Right lobe of liver (tissue), 6 donors: ENCODE measurements around the gene RNPEPL1. TPM values are rescaled to one million over a fixed set of nuclear protein-coding genes. Genes with fewer than 3 reads are reported as not detected.
A peak's percentile ranks its signal among the peaks of the same experiment; 100 is the strongest.

Source experiments
- ATAC-seq, 4 donors: fragments of 200-7000 bp; cut with Tn5 transposase; one replicate each; pipeline ENCODE4 v1.9.1; 2020; ENCODE audit warnings: mild to moderate bottlenecking in 4 of 4, moderate library complexity in 4 of 4
- DNase-seq, 3 donors: peaks; one replicate each; pipeline ENCODE4 v3.0.0-alpha.2; 2020
- H3K27ac ChIP-seq, 3 donors: fragments of 200-600 bp; one replicate each; pipeline ENCODE4 v1.8.0; 2022
- H3K27me3 ChIP-seq, 2 donors: fragments of 200-600 bp; one replicate each; pipeline ENCODE4 v1.8.0; 2022
- H3K36me3 ChIP-seq, 4 donors: fragments of 200-600 bp; sonication (generic) in 1 of 4; one replicate each; pipeline versions ENCODE4 v1.5.1 to v1.8.0; 2017 to 2022; ENCODE audit warnings: control low read depth in 1 of 4
- H3K4me1 ChIP-seq, 4 donors: fragments of 200-600 bp; sonication (generic) in 1 of 4; one replicate each; pipeline versions ENCODE4 v1.5.1 to v1.8.0; 2017 to 2022; ENCODE audit warnings: control low read depth in 1 of 4
- H3K4me3 ChIP-seq, 3 donors: fragments of 200-600 bp; one replicate each; pipeline ENCODE4 v1.8.0; 2022
- H3K9me3 ChIP-seq, 4 donors: fragments of 200-600 bp; sonication (generic) in 1 of 4; one replicate each; pipeline versions ENCODE4 v1.5.1 to v1.8.0; 2017 to 2022; ENCODE audit warnings: control low read depth in 1 of 4
- CTCF ChIP-seq, 4 donors: fragments of 200-600 bp in 3 of 4; fragments of 450-650 bp in 1 of 4; IDR thresholded peaks; one replicate each; pipeline versions ENCODE4 v1.5.1 to v1.8.0; 2016 to 2022; ENCODE audit warnings: antibody characterized with exemption in 4 of 4, mild to moderate bottlenecking in 2 of 4
- POLR2A ChIP-seq: fragments of 450-650 bp; IDR thresholded peaks from one replicate; pipeline ENCODE4 v1.6.1; 2017; ENCODE audit warnings: antibody characterized with exemption, mild to moderate bottlenecking
- WGBS: methylation state at CpG from one replicate; pipeline ENCODE4 v1.1.6; 2018; ENCODE audit warnings: low coverage, low lambda C conversion rate; ENCODE audit not compliant: insufficient coverage; ENCODE audit errors: missing lambda C conversion rate; 5-methylcytosine and 5-hydroxymethylcytosine counted together
- intact Hi-C, 2 donors: fragments of 100-400 bp; cut with DNase I; formaldehyde crosslinking; loops; one replicate each; pipeline versions ENCODE4 v1.11.2 to v1.14.1; 2022
- total RNA-seq, 6 experiments: library from RNA; depleted of rRNA in 2 of 6; stranded (reverse); fragments of >200 nt in 2 of 6; fragmentation: NEBNext Ultra II Directional in 3 of 6; extraction: Animal tissue kit (Norgen Biotek cat#: 25700) in 3 of 6; gene quantifications; one replicate each; pipeline versions ENCODE4 v1.1.0 to v1.2.4, GENCODE V29; 2016 to 2023
- donor health status: DM: no; HTN: yes; CAD: no.
- donor health status: DM: no; HTN: no; CAD: no.
- donor health status: DM: no; HTN: no; CAD: no.
- donor health status: DM: no; HTN: yes; CAD: no.
- donor health status: DM: no; HTN: yes; CAD: no.

RNPEPL1 gene
- total RNA-seq, 6 experiments from 2014 or later, result 24.7 to 105 (median 31.0) TPM

GRCh38 chr2:240595381-240596079, 27.2 kb downstream of the RNPEPL1 start:
- DNase-seq (peak in 2 of 3 donors; percentile 50 to 53), ATAC-seq (peak in 3 of 4 donors; percentile 19 to 33 (median 32))
- Histone ChIP-seq H3K4me3 (no peak overlapping the region), H3K4me1 (peaks cover 0 to 15% (median 5%) of the 10 kb centered on the region in 4 donors), H3K9me3 (no peaks in the 10 kb centered on the region), H3K27me3 (no peaks in the 10 kb centered on the region), H3K36me3 (peaks cover 0 to 11% (median under 1%) of the 10 kb centered on the region in 4 donors), H3K27ac (no peak overlapping the region)
- intact Hi-C loops, result no loop called here
- 33% methylated on average over 1 of the region's 18 CpGs for WGBS
- TF ChIP-seq CTCF (IDR thresholded peaks at IDR 0.05), result peak in 2 of 4 donors; percentile 9 to 23
- no peak for TF ChIP-seq POLR2A

GRCh38 chr2:240596080-240596460, 27.8 kb downstream of the RNPEPL1 start:
- no peaks in the 10 kb centered on the region for H3K27me3 ChIP-seq
- TF ChIP-seq CTCF (IDR thresholded peaks at IDR 0.05) (no peak), POLR2A (no peak)
- no peak overlapping the region for H3K27ac ChIP-seq
- peak; percentile 2 to 11 (median 8) for ATAC-seq
- H3K36me3 ChIP-seq, result peaks cover 0 to 7% (median under 1%) of the 10 kb centered on the region in 4 donors
- H3K9me3 ChIP-seq, result no peaks in the 10 kb centered on the region
- no peak overlapping the region for H3K4me3 ChIP-seq
- WGBS, result no CpG with 5 or more reads among the region's 17 CpGs
- H3K4me1 ChIP-seq, result peaks cover 0 to 15% (median 5%) of the 10 kb centered on the region in 4 donors
- intact Hi-C loops, result no loop called here
- peak in 2 of 3 donors; percentile 46 for DNase-seq

- Histone ChIP-seq H3K36me3 (peaks cover 0 to 6% (median under 1%) of the 10 kb centered on the region in 4 donors), H3K9me3 (no peaks in the 10 kb centered on the region), H3K27me3 (no peaks in the 10 kb centered on the region), H3K4me3 (no peak overlapping the region), H3K27ac (no peak overlapping the region), H3K4me1 (peaks cover 0 to 15% (median 5%) of the 10 kb centered on the region in 4 donors)
- TF ChIP-seq POLR2A (no peak), CTCF (IDR thresholded peaks at IDR 0.05) (no peak)
- peak; percentile 69 to 91 (median 82) for DNase-seq
- ATAC-seq, result peak; percentile 66 to 82 (median 76)
- intact Hi-C loops, result no loop called here
- 71% methylated on average over 4 of the region's 23 CpGs for WGBS
Observed at GRCh38 chr2:240596491-240596931, 28.2 kb downstream of the RNPEPL1 start.

GRCh38 chr2:240597054-240597418, 28.8 kb downstream of the RNPEPL1 start:
- DNase-seq, result peak in 2 of 3 donors; percentile 24 to 44
- Histone ChIP-seq H3K9me3 (no peaks in the 10 kb centered on the region), H3K27ac (no peak overlapping the region), H3K27me3 (no peaks in the 10 kb centered on the region), H3K4me1 (peaks cover 0 to 15% (median 5%) of the 10 kb centered on the region in 4 donors), H3K4me3 (no peak overlapping the region), H3K36me3 (peaks cover 0 to 6% (median under 1%) of the 10 kb centered on the region in 4 donors)
- WGBS, result 86% methylated on average over 4 of the region's 10 CpGs
- intact Hi-C loops, result no loop called here
- no peak for TF ChIP-seq POLR2A
- TF ChIP-seq CTCF (IDR thresholded peaks at IDR 0.05), result no peak
- ATAC-seq, result no peak
